Inflammatory macrophage treated with lipopolysaccharide for 1 hour (primary cell): ENCODE data around the gene NCOR2.
A peak's percentile ranks its signal among the peaks of the same experiment; 100 is the strongest.

Source experiments
- DNase-seq, 2 donors: peaks; one replicate each; pipeline ENCODE4 v3.0.0-alpha.2; 2020 to 2022

Gene NCOR2

DNA sequence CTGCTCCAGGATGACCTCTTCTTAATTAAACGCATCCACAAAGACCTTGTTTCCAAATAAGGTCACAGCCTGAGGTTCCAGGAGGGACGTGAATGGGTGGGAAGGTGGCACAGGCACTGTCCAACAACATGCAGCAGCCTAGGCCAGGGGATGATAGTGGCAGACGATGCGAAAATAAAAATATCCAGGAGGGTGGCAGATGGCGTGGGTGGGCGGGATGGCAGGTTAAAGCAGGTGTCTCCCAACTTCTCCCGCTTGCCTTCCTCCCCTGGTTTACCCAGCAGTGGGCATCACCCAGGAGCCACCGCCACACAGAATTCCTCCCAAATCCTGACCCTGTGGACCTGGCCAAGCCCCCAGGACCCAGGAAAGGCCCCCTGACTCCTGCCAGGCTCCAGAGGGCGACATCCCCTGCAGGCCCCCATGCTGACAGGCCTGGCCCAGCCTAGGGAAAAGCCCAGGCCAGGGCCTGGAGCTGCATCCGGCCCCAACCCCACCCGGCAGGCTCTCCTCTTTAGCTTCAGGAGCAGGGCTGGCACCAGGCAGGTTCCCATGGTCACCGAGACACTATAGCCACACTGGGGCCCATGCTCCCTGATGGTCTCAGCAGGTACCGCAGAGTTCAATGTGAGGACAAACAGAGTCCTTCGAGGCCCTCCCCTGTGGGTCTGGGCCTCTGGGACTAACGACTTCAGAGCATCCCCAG, 9.7 kb downstream of the NCOR2 start:
- DNase-seq, result no peak

DNA sequence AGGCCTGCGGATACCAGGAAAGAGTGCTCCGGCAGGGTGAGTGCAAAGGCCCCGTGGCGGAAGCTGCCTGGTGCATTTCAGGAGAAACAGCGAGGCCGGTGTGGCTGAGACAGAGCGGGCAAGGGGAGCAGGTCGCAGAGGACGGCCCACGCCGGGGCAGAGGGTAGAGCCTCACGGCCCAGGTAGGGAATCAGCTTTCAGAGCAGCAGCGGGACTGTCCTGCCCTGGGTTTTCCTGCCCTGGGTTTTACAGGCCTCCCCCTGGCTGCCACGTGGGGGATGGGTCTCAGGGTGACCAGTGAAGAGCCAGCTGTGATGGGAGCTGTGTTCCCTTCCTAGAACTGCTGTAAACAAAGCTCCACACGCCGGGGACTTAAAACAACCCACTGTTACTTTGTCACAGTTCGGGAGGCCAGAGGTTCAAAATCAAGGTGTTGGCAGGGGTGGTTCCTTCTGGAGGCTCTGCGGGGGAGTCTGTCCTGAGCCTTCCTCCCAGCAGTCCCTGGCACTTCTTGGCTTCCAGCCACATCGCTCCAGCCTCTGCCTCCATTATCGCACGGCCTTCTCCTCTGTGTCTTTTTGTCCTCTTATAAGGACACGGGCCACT, 10.4 kb downstream of the NCOR2 start:
- no peak for DNase-seq

DNA sequence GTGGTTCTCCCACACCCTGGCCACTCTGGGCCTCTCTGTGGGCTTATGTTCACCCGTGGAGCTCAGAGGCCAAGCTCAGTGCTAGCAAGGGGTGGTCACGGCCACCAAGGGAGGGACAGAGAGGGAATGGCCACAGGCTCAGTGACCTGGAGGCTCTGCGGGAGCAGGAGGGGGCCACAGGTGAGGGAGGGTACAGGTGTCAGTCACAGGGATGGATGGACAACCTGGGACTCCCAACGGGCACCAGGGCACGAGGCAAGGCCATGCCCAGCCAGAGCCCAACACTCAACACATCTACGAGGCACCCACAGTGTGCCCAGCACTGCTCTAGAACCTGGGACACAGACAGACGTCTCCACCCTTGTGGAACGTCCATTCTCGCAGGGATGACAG, 11.3 kb downstream of the NCOR2 start:
- DNase-seq, result no peak

DNA sequence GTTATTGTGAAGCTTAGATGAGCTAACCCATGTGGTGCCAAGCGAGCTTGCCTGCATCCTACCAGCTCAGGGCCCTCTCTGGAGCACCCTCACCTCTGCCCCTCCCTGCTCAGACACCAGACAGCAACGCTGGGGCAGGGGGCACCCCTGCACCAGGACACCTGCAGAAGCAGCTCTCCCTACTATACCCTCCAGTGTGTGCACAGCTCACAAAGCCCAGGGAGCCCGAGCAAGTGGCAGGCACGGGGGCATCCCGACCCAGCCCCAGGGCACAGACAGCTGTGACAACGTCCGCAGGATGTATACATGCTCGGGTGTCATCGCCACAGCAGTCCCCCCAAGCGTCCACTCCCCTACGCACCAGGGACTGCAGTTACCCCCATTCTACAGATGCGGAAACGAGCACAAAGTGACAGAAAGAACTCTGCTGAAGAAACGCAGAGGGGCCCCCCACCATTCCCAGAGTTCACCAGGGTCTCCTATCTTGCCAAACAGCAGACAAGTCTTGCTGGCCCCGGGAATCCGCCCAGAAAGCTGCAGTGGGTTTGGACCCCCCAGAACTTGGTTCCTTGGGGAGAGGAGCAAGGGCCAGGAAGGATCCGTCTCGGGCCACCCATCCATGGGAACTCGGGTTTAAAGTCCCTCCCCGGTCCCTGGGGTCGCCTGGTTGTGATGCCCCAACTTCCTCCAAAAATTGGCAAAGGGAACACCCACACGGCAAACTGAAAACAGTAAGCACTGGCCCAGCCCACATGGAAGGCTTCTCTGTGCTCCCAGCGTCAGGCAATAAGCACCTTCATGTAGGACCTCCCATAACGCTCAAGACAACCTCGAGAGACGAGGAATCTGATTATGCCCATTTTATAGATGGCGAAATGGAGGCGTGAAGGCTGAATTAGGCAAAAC, 12.0 kb downstream of the NCOR2 start:
- DNase-seq, result peak; percentile 41 to 68

DNA sequence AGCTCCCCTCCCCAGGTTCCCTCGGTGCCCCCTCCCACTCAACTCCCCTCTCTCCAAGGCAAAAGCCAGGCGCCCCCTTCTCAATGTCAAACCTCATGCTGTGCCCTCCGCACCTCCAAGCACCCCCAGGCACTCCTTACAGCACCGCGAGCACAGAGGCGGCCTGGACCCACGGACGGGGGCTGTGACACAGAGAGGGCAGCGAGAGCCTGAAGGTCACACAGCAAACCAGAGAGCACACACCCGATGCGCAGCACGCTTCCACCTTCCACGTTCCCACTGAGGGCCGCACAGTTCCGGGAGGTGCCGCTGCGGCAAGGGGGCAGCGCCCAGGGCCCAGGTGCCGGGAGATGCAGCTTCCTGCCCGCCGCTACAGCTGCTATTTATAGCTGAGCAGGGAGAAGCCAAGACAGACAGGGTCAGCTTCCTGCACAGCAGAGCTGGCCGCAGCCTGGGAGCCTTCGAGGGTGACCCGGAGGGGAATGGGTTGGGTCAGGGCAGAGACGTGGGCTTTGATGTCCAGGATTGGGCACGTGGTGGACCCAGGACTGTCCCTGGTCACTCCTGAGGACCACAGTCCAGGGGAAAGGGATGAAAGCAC, 12.9 kb downstream of the NCOR2 start:
- no peak for DNase-seq

DNA sequence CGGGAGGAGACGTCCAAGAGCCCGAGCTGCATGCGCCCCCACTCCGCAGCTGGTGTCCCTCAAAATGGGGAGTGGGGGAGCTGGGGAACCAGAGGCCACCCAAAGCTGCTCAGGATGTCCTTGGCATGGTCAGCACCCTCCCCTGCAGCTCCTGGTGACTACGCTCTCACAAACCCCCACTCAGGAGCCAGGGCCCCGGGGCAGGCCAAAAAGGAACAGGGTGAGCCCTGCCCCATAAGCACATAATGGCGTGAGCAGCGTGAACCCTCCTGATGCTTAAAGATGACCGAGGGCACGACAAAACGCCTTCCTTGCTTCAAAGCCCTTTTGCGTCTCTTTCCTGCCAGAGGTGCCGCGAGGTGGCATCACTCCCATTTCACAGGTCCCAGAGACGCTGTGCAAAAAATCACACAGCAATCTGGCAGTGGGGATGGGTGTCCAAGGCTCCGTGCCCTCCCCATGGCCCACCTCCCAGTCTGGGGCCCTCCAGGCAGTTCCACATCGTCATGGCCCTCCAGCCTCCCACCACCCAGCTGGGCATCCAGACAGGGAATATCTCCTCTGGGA, 13.5 kb downstream of the NCOR2 start:
- DNase-seq, result no peak

DNA sequence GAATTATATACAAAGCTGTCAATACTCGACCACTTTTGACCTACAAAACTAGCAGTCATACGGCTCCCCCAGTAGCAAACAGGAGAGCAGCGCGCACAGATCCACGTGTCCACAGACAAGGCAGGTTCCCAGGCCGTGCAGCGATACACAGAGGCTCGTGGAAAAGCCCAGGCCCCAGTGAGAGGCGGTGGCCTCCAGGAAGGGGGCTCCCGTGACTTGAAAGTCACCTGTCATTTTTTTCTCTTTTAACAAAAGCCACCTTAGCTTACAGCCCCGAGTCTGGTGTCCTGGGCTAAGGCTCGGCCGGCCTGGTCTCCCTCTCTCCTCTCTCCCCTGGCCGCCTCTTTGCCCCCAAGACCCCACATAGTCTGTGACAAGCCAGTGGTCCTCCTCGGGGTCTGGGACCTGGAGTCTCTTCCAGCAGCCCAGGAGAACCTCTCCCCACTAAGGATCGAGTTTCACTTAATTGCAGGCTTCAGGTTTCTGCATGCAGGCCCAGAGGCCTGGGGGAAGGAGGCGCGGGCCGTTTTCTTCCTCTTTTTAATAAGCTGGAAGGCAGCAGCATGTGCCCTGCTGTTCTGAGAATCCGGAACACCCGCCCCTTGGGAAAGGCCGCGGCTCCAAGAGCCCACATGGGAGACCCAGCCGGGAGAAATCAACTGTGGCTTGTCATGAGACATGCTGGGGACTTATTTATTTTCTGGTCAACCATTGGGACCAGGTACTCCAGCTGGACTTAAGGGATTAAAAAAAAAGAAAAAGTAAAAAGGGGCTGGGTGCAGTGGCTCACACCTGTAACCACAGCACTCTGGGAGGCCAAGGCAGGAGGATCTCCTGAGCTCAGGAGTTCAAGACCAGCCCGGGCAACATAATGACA, 15.9 kb downstream of the NCOR2 start:
- DNase-seq, result peak; percentile 91 to 92

DNA sequence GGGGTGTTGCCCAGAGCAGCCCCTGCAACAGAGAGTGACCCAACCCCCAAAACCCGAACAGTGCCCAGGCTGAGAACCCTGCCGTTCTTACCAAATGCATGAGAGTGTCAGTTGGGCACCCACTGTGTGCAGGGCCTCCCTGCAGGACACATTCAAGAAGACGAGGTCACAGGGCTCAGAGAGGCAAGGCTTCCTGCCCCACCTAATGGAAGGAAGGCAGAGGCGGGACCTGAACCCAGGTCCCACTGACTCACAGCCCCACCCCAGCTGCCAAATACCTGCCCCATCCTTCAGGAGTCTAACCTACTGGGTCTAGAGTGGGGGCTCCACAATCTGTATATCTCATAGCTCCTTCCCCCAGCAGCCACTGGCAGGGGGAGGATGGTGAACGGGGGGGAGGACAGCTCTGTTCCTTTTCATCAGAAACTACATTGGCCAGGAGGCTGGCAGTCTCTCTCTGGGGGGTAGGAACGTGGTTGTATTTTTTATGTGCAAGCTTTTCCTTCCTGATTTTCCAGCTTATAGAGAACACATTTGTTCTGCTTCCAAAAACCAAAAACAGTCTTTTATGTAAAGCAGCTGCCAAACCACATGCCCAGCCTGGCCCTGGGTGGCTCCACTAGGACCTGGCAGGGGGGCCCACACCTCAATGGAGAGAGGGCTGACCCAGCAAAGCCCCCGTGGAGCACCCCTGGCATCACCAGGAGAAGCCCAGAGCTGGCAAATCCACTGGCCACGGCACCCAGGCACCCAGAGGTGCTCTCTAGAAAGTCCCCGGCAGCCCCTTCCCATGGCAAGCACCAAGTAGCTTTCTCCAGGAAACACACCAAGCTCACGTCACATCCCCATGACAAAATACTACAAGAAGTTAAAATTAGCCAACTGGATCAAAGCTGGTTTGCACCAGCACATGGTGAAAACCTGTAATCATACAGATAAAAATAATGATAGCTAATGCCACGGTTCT, 17.0 kb downstream of the NCOR2 start:
- DNase-seq, result peak in 1 of 2 donors; percentile 53

DNA sequence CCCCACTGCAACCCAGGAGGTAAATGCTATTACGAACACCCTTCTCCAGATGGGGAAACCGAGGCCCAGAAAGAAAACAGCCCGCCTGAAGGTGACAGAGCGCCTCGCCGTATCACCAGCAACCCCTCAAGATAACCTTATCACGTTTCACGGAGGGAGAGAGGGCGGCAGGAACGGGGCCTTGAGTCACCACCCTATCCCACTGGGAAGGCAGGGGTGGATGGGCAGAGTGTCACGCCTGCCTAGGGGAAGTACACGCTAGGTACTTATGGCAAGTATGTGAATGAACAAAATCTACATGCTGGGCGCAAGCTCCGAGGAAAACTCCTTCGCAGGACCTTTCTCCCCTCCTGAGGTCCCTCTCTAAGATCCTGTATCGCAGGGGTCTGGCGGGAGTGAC, 17.8 kb downstream of the NCOR2 start:
- no peak for DNase-seq

DNA sequence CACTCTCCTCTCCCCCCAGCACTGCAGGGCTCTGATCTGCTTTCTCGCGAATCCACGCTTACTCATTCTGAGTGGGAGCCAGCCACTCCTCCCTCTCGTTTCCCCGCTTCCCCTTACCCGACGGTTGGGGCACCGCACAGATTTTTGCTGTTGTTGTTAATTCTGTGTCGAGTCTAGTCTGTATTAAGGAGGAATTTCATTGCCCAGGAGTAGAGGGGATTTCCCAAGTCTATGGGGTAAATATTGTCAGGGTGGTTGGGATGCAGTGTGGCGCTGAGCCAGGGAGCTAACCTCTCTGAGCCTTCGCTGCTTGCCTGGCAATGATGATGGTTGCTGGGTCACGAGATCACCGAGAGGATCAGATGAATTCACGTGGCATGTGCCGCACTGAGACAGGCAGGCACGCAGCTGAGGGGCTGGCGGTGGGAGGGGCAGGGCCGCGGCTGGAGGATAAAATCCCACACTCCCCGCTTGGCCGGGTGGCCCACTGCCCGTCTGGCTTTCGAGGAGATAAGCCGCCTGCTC, 18.5 kb downstream of the NCOR2 start:
- peak; percentile 89 to 96 for DNase-seq

DNA sequence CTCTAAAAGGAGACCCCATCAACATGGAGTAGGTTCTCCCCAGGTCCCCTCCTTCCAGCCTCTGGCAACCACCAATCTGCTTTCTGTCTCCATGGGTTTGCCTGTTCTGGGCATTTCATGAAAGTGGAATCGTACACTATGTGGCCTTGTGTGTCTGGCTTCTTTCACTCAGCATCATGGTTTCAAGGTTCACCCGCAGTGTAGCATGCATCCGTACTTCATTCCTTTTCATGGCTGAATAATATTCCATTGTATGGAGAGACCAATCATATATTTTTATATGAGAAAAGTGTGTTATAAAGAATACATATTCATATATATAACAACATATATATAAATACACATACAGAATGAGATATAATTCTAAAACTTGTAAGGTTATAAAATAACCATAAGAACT, 19.8 kb downstream of the NCOR2 start:
- DNase-seq, result no peak

DNA sequence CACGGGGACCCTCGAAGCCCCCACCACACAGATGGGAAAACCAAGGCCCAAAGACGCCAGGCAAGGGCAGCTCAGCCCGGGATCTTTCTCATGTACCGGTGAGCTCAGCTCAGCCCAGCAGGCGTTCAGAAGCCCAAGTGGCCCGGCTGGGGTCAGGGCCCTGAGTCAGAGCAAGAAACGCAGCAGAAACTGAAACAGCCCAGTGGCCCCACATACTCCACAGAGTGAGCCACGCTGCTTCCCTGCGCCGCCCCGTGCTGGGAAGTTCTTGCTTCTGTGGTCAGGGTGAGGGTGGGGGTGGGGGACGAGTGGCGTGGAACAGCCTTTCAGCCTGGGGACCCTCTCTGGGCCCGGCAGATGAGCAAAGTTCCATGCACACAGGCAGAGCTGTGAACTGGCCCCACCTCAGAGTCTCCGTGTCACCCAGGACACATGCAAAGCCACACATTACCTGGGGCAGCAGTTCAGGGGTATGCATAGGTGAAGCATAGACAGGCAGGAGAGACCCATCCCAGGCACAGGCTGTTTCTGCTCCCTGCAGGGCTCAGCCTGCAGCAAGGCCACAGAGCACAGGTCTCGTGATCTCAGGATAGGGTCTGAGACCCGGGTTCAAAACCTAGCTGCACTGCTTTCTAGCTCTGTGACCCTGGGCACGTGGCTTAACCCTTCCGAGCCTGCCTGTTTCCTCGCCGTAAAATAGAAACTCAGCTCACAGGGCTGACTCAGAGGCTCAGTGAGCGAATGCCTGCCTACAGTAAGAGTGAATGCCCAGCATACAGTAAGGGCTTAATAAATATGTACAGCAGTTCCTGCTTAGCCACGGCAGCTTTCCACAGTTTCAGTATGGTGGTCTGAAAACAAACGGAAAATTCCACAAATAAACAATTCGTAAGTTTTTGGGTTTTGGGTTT, 21.6 kb downstream of the NCOR2 start:
- peak; percentile 78 to 82 for DNase-seq

DNA sequence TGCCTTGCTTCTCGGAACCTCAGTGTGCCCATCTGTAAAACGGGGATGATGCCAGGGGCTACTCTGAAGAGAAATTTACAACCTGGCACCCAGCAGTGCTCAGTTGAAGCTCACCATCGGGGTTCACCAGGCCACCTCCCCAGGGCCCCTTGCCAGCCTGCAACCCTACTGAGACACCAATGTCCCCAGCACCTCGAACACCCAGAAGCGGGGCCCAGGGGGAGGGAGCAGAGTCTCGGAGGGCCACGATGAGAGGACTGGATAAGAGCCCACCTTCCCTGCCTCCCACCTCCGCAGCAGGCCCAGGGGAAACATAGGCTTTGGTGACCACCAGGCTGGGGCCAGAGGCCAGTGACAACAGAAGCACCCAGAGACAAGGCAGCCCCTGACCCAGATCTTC, 22.4 kb downstream of the NCOR2 start:
- no peak for DNase-seq

DNA sequence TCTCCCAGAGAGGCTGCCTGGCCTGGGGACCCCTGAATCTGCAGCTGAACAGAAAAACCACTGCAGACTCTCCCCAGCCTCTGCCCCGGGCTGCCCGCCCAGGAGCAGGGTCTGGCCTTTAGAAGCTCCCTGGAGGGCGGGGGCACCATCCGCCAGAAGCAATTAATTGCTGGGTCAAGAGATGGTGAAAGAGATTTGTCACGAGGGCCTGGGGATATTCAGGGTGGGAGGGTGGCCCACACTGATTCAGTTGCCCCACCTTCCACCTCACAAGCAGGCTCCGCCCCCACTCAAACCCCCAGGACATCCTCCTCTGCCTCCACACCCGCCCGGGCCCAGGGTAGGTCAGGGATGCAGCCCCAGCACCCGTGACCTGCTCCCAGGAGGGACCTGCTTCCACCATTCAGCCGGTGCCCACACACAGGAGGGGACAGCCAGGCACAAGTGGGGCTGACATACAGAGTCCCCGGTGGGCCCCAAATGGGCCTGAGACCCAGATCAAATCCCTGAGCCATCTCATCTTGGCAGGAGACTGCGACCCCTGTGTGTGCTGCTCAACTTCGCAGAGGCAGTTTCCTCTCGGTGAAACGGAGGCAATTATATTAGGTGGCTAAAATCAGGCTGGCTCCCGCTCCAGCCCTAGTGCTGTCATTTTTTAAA, 23.0 kb downstream of the NCOR2 start:
- DNase-seq, result no peak

DNA sequence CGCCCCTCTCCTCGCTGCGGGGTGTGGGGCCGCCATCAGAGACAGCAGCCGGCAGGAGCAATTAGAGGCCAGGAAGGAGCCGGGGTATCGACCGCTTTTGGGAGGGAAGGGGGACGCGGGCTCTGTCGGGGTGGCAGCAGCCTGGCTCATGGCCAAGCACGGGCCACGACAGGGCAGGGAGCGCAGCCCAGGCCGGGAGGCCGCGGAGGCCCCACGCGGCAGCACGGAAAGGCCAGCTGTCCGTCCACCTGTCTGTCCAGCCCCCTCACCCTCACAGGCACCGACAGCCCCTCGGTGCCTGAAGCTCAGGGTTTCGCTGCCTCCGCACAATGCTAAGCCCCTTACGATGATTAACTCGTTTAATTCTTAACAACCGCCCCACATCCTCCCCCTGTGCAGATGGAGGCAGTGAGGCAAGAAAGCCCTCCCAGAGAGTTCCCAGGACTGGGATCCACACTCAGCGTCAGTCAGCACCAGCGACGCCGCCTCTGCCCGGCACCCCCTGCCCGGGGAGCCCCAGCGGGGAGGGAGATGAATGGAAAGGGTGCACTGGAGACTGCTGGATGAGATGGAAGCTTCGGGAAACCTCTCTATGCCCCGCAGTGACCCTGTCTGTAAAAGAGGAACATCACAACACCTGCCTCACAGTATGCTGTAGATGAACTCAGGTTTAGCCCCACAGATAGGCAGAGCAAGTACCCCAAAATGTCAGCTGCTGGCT, 23.7 kb downstream of the NCOR2 start:
- no peak for DNase-seq

DNA sequence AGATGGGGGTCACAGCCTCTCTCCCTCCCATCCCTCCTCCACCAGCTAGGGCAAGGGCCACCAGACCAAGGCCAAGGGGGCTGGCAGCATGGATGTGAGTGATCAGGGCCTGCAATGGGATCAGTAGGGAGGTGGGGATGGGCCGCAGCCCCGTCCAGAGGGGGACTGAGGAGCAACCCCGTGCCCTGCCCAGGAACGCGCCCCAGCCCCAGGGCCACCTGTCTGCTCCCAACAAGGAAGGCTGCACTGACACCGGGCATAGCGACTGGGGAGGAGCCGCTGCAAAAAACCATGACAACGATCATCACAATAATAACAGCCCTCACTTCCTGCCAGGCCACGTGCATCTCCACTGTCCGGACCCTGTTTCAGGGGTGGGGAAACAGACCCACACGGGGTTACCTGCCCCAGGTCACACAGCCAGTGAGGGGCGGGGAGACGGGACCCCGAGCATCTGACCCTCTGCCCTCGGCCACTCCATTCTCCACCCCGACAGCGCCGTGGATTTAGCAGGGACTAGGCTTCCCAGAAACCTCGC, 24.3 kb downstream of the NCOR2 start:
- no peak for DNase-seq

DNA sequence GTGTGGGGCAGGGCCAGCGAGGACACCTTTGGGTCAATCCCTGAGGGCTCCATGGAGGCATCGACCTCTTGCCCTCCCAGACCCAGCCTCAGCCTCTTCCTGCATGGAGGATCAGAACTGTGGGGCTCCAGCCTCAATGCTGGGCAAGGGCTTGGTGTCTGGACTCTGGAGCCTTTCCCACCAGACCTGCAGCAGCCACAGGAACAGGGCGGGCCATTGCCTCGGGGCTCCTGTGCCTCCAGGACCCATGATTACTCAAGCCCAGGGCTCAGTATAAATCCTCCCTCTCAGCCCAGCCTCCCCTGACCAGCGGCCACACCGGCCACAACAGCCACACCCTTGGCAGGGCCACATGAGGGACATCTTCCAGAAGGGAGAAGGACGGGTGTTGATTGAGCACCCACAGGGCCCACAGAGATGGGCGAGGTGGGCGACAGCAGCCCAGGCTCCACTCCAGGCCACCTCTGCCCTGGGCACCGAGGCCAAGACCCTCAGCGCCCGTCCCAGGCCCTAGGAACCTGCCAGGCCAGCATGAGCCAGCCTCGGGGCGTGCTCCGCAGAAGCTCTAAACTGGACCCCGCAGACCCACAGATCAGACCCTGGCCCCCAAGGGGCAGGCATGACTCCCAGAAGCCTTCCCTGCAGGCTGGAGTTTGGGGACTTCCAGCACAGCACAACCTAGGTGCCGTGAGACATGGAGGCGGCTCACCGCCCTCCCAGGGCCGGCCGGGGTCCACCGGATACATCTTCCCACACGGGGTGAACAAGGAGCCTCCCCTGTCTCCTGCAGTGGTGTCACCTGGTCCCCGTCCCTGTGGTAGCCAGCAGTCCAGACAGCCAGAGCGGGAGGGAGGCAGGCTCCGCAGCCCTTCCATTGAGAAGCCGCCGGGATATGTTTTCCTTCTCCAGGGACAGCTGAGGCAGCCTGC, 25.1 kb downstream of the NCOR2 start:
- no peak for DNase-seq
